ENCODE measurements around the gene HHAT.

HHAT gene

DNA sequence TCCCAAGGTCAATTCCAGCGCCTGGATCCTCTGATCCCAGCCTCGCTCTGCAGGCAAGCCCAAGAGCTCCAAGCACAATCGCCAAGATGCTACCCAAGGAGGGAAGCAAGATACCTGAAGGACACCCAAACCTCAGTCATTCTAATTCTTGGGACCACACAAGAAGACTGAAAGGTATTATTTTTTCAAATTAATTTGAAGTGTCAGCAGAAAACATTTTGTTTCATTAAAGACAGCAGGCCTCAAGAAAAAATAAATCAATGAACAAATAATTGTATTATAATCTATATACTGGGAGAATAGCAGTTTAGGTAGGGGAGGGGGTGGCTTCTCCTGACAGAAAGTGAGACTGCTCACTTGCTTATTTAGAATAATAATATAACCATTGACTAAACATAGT is 347.8 kb downstream of the HHAT start:
- H3K4me3 Mint-ChIP-seq = no peak overlapping the region
- no peaks in the 10 kb centered on the region for H3K4me1 Mint-ChIP-seq (ENCODE audit: low read depth)
- H3K36me3 Mint-ChIP-seq (ENCODE audit: low read depth) = no peaks in the 10 kb centered on the region
- peaks cover 5% of the 10 kb centered on the region for H3K27me3 Mint-ChIP-seq (ENCODE audit: low read depth)
- no peak overlapping the region for H3K27ac Mint-ChIP-seq
- H3K9me3 Mint-ChIP-seq = no peaks in the 10 kb centered on the region

- no peak overlapping the region for H3K27ac Mint-ChIP-seq
- no peaks in the 10 kb centered on the region for H3K4me1 Mint-ChIP-seq (ENCODE audit: low read depth)
- no peak overlapping the region for H3K4me3 Mint-ChIP-seq
- H3K9me3 Mint-ChIP-seq = no peaks in the 10 kb centered on the region
- H3K36me3 Mint-ChIP-seq (ENCODE audit: low read depth) = no peaks in the 10 kb centered on the region
- peaks cover 5% of the 10 kb centered on the region for H3K27me3 Mint-ChIP-seq (ENCODE audit: low read depth)
Measured at GRCh38 chr1:210677533-210677932, 348.8 kb downstream of the HHAT start.

GRCh38 chr1:210678306-210678705 is 349.6 kb downstream of the HHAT start:
- Mint-ChIP-seq H3K4me3 (no peak overlapping the region), H3K4me1 (ENCODE audit: low read depth) (no peaks in the 10 kb centered on the region), H3K9me3 (no peaks in the 10 kb centered on the region), H3K27ac (no peak overlapping the region), H3K27me3 (ENCODE audit: low read depth) (peaks cover 5% of the 10 kb centered on the region), H3K36me3 (ENCODE audit: low read depth) (no peaks in the 10 kb centered on the region)

GRCh38 chr1:210681158-210681557 is 352.5 kb downstream of the HHAT start:
- Mint-ChIP-seq H3K27ac (no peak overlapping the region), H3K4me1 (ENCODE audit: low read depth) (no peaks in the 10 kb centered on the region), H3K36me3 (ENCODE audit: low read depth) (no peaks in the 10 kb centered on the region), H3K9me3 (no peaks in the 10 kb centered on the region), H3K4me3 (no peak overlapping the region), H3K27me3 (ENCODE audit: low read depth) (peaks cover 5% of the 10 kb centered on the region)

- Mint-ChIP-seq H3K27me3 (ENCODE audit: low read depth) (peaks cover 5% of the 10 kb centered on the region), H3K36me3 (ENCODE audit: low read depth) (no peaks in the 10 kb centered on the region), H3K9me3 (no peaks in the 10 kb centered on the region), H3K27ac (no peak overlapping the region), H3K4me1 (ENCODE audit: low read depth) (peaks cover 4% of the 10 kb centered on the region), H3K4me3 (no peak overlapping the region)
Measured at GRCh38 chr1:210683403-210684047, 354.8 kb downstream of the HHAT start.

DNA sequence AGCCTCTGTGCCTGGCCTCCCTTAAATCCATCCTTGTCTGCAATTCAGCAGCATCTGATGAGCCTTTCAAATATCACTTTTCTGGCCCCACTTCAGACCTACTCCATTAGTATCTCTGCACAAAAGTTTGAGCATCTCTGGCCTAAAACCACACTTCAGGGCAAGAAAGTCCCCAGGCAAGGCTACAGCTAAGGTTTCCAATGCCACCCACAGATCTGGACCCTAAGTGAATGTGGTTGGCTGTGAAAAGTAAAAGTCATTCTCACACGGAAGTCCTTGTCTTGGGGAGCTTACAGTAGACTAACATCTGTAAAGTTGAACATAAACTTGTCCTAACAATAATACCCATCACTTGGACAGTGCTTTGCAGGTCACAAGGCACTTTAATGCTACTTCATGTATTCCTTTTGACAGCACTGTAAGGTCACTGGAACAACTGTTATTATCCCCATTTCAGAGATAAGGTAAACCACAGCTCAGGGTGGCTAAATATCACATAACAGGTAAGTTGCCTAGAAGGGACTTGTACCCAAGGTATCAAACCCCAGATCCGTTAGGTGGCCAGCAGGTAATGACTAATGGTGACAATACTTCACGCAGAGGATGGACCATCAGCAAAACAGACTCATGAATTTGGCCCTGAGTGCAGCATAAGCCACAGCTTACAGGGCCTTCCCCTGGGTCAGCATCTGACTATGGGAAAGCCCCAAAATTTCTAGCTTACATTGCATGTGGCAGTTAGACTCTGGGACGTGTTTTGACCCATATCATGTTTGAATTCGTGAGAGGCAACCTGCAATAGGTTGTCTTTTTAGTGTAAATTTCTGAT is 356.0 kb downstream of the HHAT start:
- Mint-ChIP-seq H3K4me1 (ENCODE audit: low read depth) (peaks cover 5% of the 10 kb centered on the region), H3K27me3 (ENCODE audit: low read depth) (no peaks in the 10 kb centered on the region), H3K27ac (no peak overlapping the region), H3K9me3 (no peaks in the 10 kb centered on the region), H3K36me3 (ENCODE audit: low read depth) (no peaks in the 10 kb centered on the region), H3K4me3 (no peak overlapping the region)

DNA sequence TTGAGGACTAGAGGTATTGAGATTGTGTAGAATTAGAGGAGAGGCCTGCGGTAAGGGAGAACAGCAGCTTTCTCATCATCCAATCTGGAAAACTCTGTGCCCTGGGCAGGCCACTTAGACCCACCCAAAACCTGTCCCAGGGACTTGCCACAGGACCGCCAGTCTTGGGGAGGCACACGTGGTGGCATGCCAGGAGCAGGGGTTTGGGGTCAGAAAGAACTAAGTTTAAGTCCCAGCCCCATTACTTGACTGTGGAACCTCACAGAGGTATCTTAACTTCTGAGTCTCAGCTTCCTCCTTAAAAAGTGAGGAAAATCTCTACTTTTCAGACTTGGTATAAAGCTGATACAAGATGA is 356.6 kb downstream of the HHAT start:
- no peak overlapping the region for H3K4me3 Mint-ChIP-seq
- H3K27me3 Mint-ChIP-seq (ENCODE audit: low read depth) = no peaks in the 10 kb centered on the region
- no peak overlapping the region for H3K27ac Mint-ChIP-seq
- no peaks in the 10 kb centered on the region for H3K9me3 Mint-ChIP-seq
- H3K36me3 Mint-ChIP-seq (ENCODE audit: low read depth) = no peaks in the 10 kb centered on the region
- H3K4me1 Mint-ChIP-seq (ENCODE audit: low read depth) = peaks cover 5% of the 10 kb centered on the region

DNA sequence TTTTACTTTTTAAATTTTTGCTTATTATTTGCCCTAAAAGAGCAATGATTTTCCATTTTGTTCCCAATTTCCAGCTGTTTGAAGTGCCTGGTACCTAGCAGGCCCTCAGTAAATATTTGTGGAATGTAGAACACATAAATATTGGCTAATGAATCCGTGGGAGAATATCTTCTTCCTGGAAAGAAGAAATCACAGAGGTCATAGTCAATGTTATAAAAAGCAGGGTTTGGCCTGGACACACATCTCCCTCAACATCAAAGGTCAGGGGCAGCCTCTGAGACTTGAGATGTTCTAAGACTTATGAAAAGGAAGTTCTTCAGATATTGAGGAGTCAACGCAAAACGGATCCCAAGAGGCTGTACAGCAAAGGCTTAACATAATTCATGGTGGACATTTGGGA is 358.1 kb downstream of the HHAT start:
- H3K27ac Mint-ChIP-seq = no peak overlapping the region
- H3K4me1 Mint-ChIP-seq (ENCODE audit: low read depth) = peaks cover 5% of the 10 kb centered on the region
- no peaks in the 10 kb centered on the region for H3K27me3 Mint-ChIP-seq (ENCODE audit: low read depth)
- H3K4me3 Mint-ChIP-seq = no peak overlapping the region
- H3K36me3 Mint-ChIP-seq (ENCODE audit: low read depth) = no peaks in the 10 kb centered on the region
- no peaks in the 10 kb centered on the region for H3K9me3 Mint-ChIP-seq

GRCh38 chr1:210687582-210688279 is 359.0 kb downstream of the HHAT start:
- Mint-ChIP-seq H3K27me3 (ENCODE audit: low read depth) (no peaks in the 10 kb centered on the region), H3K4me3 (no peak overlapping the region), H3K9me3 (no peaks in the 10 kb centered on the region), H3K36me3 (ENCODE audit: low read depth) (no peaks in the 10 kb centered on the region), H3K4me1 (ENCODE audit: low read depth) (peaks cover 5% of the 10 kb centered on the region), H3K27ac (no peak overlapping the region)

DNA sequence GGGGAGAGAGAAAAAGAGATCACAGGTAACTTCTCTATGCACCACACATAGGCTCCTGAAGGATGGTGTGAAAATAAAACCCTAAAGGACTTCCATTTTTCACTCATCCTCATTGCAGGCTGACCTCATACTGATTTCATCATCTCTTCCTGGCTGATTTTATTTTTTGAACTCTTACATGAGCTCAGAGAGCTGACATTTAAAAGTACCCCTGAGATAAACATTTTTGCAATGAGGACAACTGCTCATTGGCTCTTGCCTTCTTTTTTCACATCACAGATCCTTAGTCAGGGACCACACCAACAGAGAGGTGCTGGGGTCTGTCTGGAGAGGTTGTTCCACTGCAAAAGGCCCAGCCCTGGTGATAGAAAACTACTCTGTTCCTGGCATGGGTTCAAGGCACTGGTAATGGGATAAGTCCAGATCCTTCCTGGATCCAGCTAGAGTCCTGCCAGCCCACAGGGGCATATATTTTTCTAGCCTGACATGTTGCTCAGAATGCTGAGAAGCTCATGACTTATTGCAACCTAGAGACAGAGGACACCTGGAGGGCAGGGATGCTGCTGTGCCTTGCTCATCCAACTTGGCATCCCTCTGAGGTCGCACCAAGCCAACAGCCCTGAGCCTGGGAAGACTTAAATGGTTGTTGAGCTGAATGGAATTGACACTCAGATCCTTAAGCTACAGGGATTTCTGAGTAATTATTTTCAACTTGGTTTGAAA is 360.0 kb downstream of the HHAT start:
- H3K27me3 Mint-ChIP-seq (ENCODE audit: low read depth) = no peaks in the 10 kb centered on the region
- H3K4me1 Mint-ChIP-seq (ENCODE audit: low read depth) = peaks cover 10% of the 10 kb centered on the region
- no peak overlapping the region for H3K4me3 Mint-ChIP-seq
- no peaks in the 10 kb centered on the region for H3K36me3 Mint-ChIP-seq (ENCODE audit: low read depth)
- H3K27ac Mint-ChIP-seq = no peak overlapping the region
- H3K9me3 Mint-ChIP-seq = no peaks in the 10 kb centered on the region

DNA sequence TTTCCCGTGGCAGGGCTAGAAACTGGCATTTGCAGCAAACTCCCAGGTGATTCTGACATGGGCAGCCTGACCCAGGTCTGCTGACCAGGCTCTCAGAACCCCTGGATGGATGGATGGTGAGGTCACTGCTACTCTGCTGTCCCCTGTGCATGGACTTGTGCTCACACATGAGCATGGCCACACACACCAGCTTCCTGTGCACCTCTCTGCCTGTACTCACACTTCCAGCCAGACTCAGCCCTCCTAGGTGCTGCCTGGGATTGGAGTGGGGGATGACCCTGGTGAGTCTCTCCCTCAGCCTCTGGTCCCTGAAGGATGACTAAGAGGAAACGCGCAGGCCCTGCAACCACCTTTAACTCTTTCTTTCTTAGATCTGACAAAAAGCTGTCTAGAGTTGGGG is 361.1 kb downstream of the HHAT start:
- Mint-ChIP-seq H3K27ac (no peak overlapping the region), H3K9me3 (no peaks in the 10 kb centered on the region), H3K27me3 (ENCODE audit: low read depth) (no peaks in the 10 kb centered on the region), H3K36me3 (ENCODE audit: low read depth) (no peaks in the 10 kb centered on the region), H3K4me1 (ENCODE audit: low read depth) (peaks cover 10% of the 10 kb centered on the region), H3K4me3 (no peak overlapping the region)

DNA sequence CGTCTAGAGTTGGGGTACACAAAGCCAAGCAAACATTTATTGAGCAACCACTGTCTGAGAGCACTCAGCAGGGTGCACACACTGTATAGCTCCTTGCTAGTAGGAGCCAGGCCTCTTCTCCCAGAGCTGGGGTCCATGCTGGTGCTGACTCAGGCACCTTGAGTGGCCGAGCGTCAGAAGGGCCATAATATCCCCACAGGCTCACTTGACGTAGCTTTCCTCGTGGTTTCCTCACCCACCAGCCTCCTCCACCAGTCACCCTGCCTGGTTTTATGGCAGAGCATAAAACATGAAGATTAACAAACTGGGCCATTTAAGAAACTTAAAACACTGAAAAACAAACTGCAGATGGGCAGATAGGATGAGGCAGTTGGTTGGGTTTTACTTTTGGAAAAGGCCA is 361.5 kb downstream of the HHAT start:
- no peaks in the 10 kb centered on the region for H3K27me3 Mint-ChIP-seq (ENCODE audit: low read depth)
- no peak overlapping the region for H3K4me3 Mint-ChIP-seq
- no peaks in the 10 kb centered on the region for H3K36me3 Mint-ChIP-seq (ENCODE audit: low read depth)
- H3K27ac Mint-ChIP-seq = no peak overlapping the region
- H3K9me3 Mint-ChIP-seq = no peaks in the 10 kb centered on the region
- H3K4me1 Mint-ChIP-seq (ENCODE audit: low read depth) = peaks cover 10% of the 10 kb centered on the region

DNA sequence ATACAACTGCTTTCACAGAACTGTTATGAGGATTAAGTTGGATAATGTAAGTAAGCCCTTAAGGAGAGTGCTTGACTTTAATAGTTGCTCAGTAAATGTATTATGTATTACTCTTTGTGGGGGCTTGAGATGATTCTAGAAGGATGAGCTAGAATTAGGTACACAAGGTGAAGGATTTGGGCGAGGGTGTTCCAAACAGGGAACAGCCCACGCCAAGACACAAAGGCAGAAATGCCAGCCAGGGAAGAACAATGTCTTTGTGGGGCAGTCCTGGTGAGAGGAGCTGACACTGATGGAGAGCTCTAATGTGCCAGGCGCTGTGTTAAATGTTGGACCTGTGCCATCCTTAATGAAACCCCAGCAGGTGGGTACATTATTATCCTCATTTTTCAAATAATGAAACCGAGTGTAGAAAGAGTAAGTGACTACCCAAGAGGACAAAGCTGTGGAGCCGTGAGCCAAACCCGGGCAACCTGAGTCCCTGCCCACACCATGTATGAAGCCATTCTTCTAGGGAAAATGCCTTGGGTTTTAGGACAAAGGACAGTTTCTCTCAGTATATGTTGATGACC is 362.4 kb downstream of the HHAT start:
- peaks cover 10% of the 10 kb centered on the region for H3K4me1 Mint-ChIP-seq (ENCODE audit: low read depth)
- no peak overlapping the region for H3K4me3 Mint-ChIP-seq
- no peaks in the 10 kb centered on the region for H3K9me3 Mint-ChIP-seq
- H3K27ac Mint-ChIP-seq = no peak overlapping the region
- no peaks in the 10 kb centered on the region for H3K36me3 Mint-ChIP-seq (ENCODE audit: low read depth)
- no peaks in the 10 kb centered on the region for H3K27me3 Mint-ChIP-seq (ENCODE audit: low read depth)

- no peaks in the 10 kb centered on the region for H3K36me3 Mint-ChIP-seq (ENCODE audit: low read depth)
- H3K27ac Mint-ChIP-seq = no peak overlapping the region
- no peaks in the 10 kb centered on the region for H3K9me3 Mint-ChIP-seq
- H3K27me3 Mint-ChIP-seq (ENCODE audit: low read depth) = no peaks in the 10 kb centered on the region
- no peak overlapping the region for H3K4me3 Mint-ChIP-seq
- H3K4me1 Mint-ChIP-seq (ENCODE audit: low read depth) = peaks cover 10% of the 10 kb centered on the region
Measured at GRCh38 chr1:210692796-210693195, 364.1 kb downstream of the HHAT start.
